ENCODE measurements around the gene ATG4B.

Gene ATG4B

GRCh38 chr2:241654551-241654950, 17.1 kb downstream of the ATG4B start:
- no peak overlapping the region for H2BK15ac ChIP-seq (replicated peaks; ENCODE audit: low read depth)
- peaks cover 23% of the 10 kb centered on the region for H3K79me1 ChIP-seq (ENCODE audit: low read length)
- H3K27me3 ChIP-seq (ENCODE audit: insufficient read depth, low read length, poor library complexity) = no peaks in the 10 kb centered on the region
- H3K27ac ChIP-seq (ENCODE audit: low read depth, low read length) = no peak overlapping the region
- no peak overlapping the region for H3K4ac ChIP-seq (ENCODE audit: low read depth, low read length)
- no peak overlapping the region for H3K4me2 ChIP-seq (ENCODE audit: low read length)
- H3K18ac ChIP-seq (ENCODE audit: low read length) = no peak overlapping the region
- H2BK5ac ChIP-seq (ENCODE audit: low read length) = no peak overlapping the region
- peaks cover 17% of the 10 kb centered on the region for H3K79me2 ChIP-seq (ENCODE audit: control insufficient read depth, insufficient read depth, low read length)
- H4K5ac ChIP-seq (ENCODE audit: low read length) = no peak overlapping the region
- peaks cover 14% of the 10 kb centered on the region for H3K36me3 ChIP-seq (ENCODE audit: control insufficient read depth, insufficient read depth, low read length)
- H2AK5ac ChIP-seq (ENCODE audit: low read length) = no peak overlapping the region
- DNase-seq = no peak
- no peak overlapping the region for H3K56ac ChIP-seq (ENCODE audit: low read length)
- H3K9ac ChIP-seq (ENCODE audit: low read length) = no peak overlapping the region
- H3K4me1 ChIP-seq (ENCODE audit: control insufficient read depth, low read depth, low read length) = no peaks in the 10 kb centered on the region
- H3K4me3 ChIP-seq (ENCODE audit: low read length) = no peak overlapping the region
- H4K8ac ChIP-seq (ENCODE audit: low read depth, low read length) = no peak overlapping the region
- H3K23ac ChIP-seq (ENCODE audit: low read length) = no peak overlapping the region
- WGBS (ENCODE audit: extremely low coverage, insufficient coverage, low lambda C conversion rate) = no CpG with 5 or more reads among the region's 12 CpGs
- no peak overlapping the region for H2BK120ac ChIP-seq (ENCODE audit: low read depth, low read length)

GRCh38 chr2:241655516-241656189, 18.2 kb downstream of the ATG4B start:
- Histone ChIP-seq H3K4ac (ENCODE audit: low read depth, low read length) (no peak overlapping the region), H3K27ac (ENCODE audit: low read depth, low read length) (no peak overlapping the region), H3K9ac (ENCODE audit: low read length) (no peak overlapping the region), H3K56ac (ENCODE audit: low read length) (no peak overlapping the region), H3K36me3 (ENCODE audit: control insufficient read depth, insufficient read depth, low read length) (peaks cover 14% of the 10 kb centered on the region), H3K4me1 (ENCODE audit: control insufficient read depth, low read depth, low read length) (no peaks in the 10 kb centered on the region), H3K4me3 (ENCODE audit: low read length) (no peak overlapping the region), H4K5ac (ENCODE audit: low read length) (no peak overlapping the region), H3K4me2 (ENCODE audit: low read length) (no peak overlapping the region), H3K18ac (ENCODE audit: low read length) (no peak overlapping the region), H2BK15ac (replicated peaks; ENCODE audit: low read depth) (no peak overlapping the region), H3K27me3 (ENCODE audit: insufficient read depth, low read length, poor library complexity) (no peaks in the 10 kb centered on the region), H2BK5ac (ENCODE audit: low read length) (no peak overlapping the region), H3K23ac (ENCODE audit: low read length) (no peak overlapping the region), H4K8ac (ENCODE audit: low read depth, low read length) (no peak overlapping the region), H2BK120ac (ENCODE audit: low read depth, low read length) (no peak overlapping the region), H2AK5ac (ENCODE audit: low read length) (no peak overlapping the region), H3K79me1 (ENCODE audit: low read length) (peaks cover 15% of the 10 kb centered on the region), H3K79me2 (ENCODE audit: control insufficient read depth, insufficient read depth, low read length) (peaks cover 8% of the 10 kb centered on the region)
- no peak for DNase-seq
- no CpG with 5 or more reads among the region's 17 CpGs for WGBS (ENCODE audit: extremely low coverage, insufficient coverage, low lambda C conversion rate)

GRCh38 chr2:241656190-241656741, 18.8 kb downstream of the ATG4B start:
- Histone ChIP-seq H3K4me1 (ENCODE audit: control insufficient read depth, low read depth, low read length) (no peaks in the 10 kb centered on the region), H4K5ac (ENCODE audit: low read length) (no peak overlapping the region), H3K27me3 (ENCODE audit: insufficient read depth, low read length, poor library complexity) (no peaks in the 10 kb centered on the region), H2BK15ac (replicated peaks; ENCODE audit: low read depth) (no peak overlapping the region), H3K79me2 (ENCODE audit: control insufficient read depth, insufficient read depth, low read length) (peaks cover 5% of the 10 kb centered on the region), H3K4me2 (ENCODE audit: low read length) (no peak overlapping the region), H3K4me3 (ENCODE audit: low read length) (no peak overlapping the region), H2AK5ac (ENCODE audit: low read length) (no peak overlapping the region), H3K18ac (ENCODE audit: low read length) (no peak overlapping the region), H3K27ac (ENCODE audit: low read depth, low read length) (no peak overlapping the region), H3K23ac (ENCODE audit: low read length) (no peak overlapping the region), H4K8ac (ENCODE audit: low read depth, low read length) (no peak overlapping the region), H3K56ac (ENCODE audit: low read length) (no peak overlapping the region), H2BK120ac (ENCODE audit: low read depth, low read length) (no peak overlapping the region), H3K9ac (ENCODE audit: low read length) (no peak overlapping the region), H3K36me3 (ENCODE audit: control insufficient read depth, insufficient read depth, low read length) (peaks cover 18% of the 10 kb centered on the region), H2BK5ac (ENCODE audit: low read length) (no peak overlapping the region), H3K4ac (ENCODE audit: low read depth, low read length) (no peak overlapping the region), H3K79me1 (ENCODE audit: low read length) (peaks cover 11% of the 10 kb centered on the region)
- no CpG with 5 or more reads among the region's 13 CpGs for WGBS (ENCODE audit: extremely low coverage, insufficient coverage, low lambda C conversion rate)
- DNase-seq = no peak

- no peak overlapping the region for H3K4ac ChIP-seq (ENCODE audit: low read depth, low read length)
- no peak overlapping the region for H3K23ac ChIP-seq (ENCODE audit: low read length)
- no peak overlapping the region for H2BK120ac ChIP-seq (ENCODE audit: low read depth, low read length)
- H4K8ac ChIP-seq (ENCODE audit: low read depth, low read length) = no peak overlapping the region
- H3K4me1 ChIP-seq (ENCODE audit: control insufficient read depth, low read depth, low read length) = no peaks in the 10 kb centered on the region
- H3K36me3 ChIP-seq (ENCODE audit: control insufficient read depth, insufficient read depth, low read length) = peaks cover 9% of the 10 kb centered on the region
- no peak overlapping the region for H3K18ac ChIP-seq (ENCODE audit: low read length)
- no peak overlapping the region for H2AK5ac ChIP-seq (ENCODE audit: low read length)
- peaks cover 4% of the 10 kb centered on the region for H3K79me1 ChIP-seq (ENCODE audit: low read length)
- no peak overlapping the region for H3K4me2 ChIP-seq (ENCODE audit: low read length)
- no CpG with 5 or more reads among the region's 15 CpGs for WGBS (ENCODE audit: extremely low coverage, insufficient coverage, low lambda C conversion rate)
- H3K56ac ChIP-seq (ENCODE audit: low read length) = no peak overlapping the region
- H4K5ac ChIP-seq (ENCODE audit: low read length) = no peak overlapping the region
- no peak overlapping the region for H3K4me3 ChIP-seq (ENCODE audit: low read length)
- no peak overlapping the region for H2BK5ac ChIP-seq (ENCODE audit: low read length)
- no peaks in the 10 kb centered on the region for H3K27me3 ChIP-seq (ENCODE audit: insufficient read depth, low read length, poor library complexity)
- H3K79me2 ChIP-seq (ENCODE audit: control insufficient read depth, insufficient read depth, low read length) = no peaks in the 10 kb centered on the region
- no peak overlapping the region for H2BK15ac ChIP-seq (replicated peaks; ENCODE audit: low read depth)
- no peak overlapping the region for H3K9ac ChIP-seq (ENCODE audit: low read length)
- H3K27ac ChIP-seq (ENCODE audit: low read depth, low read length) = no peak overlapping the region
- no peak for DNase-seq
Measured at GRCh38 chr2:241657786-241658254, 20.3 kb downstream of the ATG4B start.

GRCh38 chr2:241658296-241658695, 20.8 kb downstream of the ATG4B start:
- Histone ChIP-seq H4K8ac (ENCODE audit: low read depth, low read length) (no peak overlapping the region), H3K36me3 (ENCODE audit: control insufficient read depth, insufficient read depth, low read length) (peaks cover 8% of the 10 kb centered on the region), H3K9ac (ENCODE audit: low read length) (no peak overlapping the region), H3K27me3 (ENCODE audit: insufficient read depth, low read length, poor library complexity) (no peaks in the 10 kb centered on the region), H3K18ac (ENCODE audit: low read length) (no peak overlapping the region), H3K56ac (ENCODE audit: low read length) (peak overlapping the region; percentile 18), H3K79me2 (ENCODE audit: control insufficient read depth, insufficient read depth, low read length) (no peaks in the 10 kb centered on the region), H2AK5ac (ENCODE audit: low read length) (no peak overlapping the region), H3K4me2 (ENCODE audit: low read length) (no peak overlapping the region), H3K27ac (ENCODE audit: low read depth, low read length) (no peak overlapping the region), H4K5ac (ENCODE audit: low read length) (no peak overlapping the region), H2BK120ac (ENCODE audit: low read depth, low read length) (no peak overlapping the region), H3K4me1 (ENCODE audit: control insufficient read depth, low read depth, low read length) (no peaks in the 10 kb centered on the region), H3K23ac (ENCODE audit: low read length) (no peak overlapping the region), H2BK15ac (replicated peaks; ENCODE audit: low read depth) (no peak overlapping the region), H3K79me1 (ENCODE audit: low read length) (peaks cover 1% of the 10 kb centered on the region), H2BK5ac (ENCODE audit: low read length) (no peak overlapping the region), H3K4me3 (ENCODE audit: low read length) (no peak overlapping the region), H3K4ac (ENCODE audit: low read depth, low read length) (no peak overlapping the region)
- peak; percentile 60 for DNase-seq
- WGBS (ENCODE audit: extremely low coverage, insufficient coverage, low lambda C conversion rate) = no CpG with 5 or more reads among the region's 5 CpGs

Data from mesendoderm (in vitro differentiated cells).